Trophoblast cell (in vitro differentiated cells and primary cell): Measurements from ENCODE around the gene CALCR.

Source experiments
- DNase-seq, 2 donors: peaks; one replicate each; pipeline ENCODE4 v3.0.0-alpha.2; 2016
- H2AFZ ChIP-seq: 2 replicates; pipeline ENCODE4 v1.6.1; 2013; ENCODE audit warnings: low read length, moderate library complexity, mild to moderate bottlenecking; ENCODE audit not compliant: insufficient read depth, poor library complexity
- H2AK5ac ChIP-seq: 2 replicates; pipeline ENCODE4 v1.6.1; 2013; ENCODE audit warnings: mild to moderate bottlenecking, low read length
- H2BK120ac ChIP-seq: 2 replicates; pipeline ENCODE4 v1.6.1; 2013; ENCODE audit warnings: low read length, mild to moderate bottlenecking, moderate library complexity; ENCODE audit not compliant: insufficient read depth, poor library complexity
- H2BK12ac ChIP-seq: 2 replicates; pipeline ENCODE4 v1.6.1; 2013; ENCODE audit warnings: mild to moderate bottlenecking, low read length, moderate library complexity
- H2BK5ac ChIP-seq: 2 replicates; pipeline ENCODE4 v1.6.1; 2013; ENCODE audit warnings: low read length, low read depth, moderate library complexity, mild to moderate bottlenecking; ENCODE audit not compliant: poor library complexity
- H3K14ac ChIP-seq: 2 replicates; pipeline ENCODE4 v1.6.1; 2013; ENCODE audit warnings: mild to moderate bottlenecking, low read length
- H3K18ac ChIP-seq: 2 replicates; pipeline ENCODE4 v1.6.1; 2013; ENCODE audit warnings: mild to moderate bottlenecking, low read length
- H3K23ac ChIP-seq: 2 replicates; pipeline ENCODE4 v1.6.1; 2013; ENCODE audit warnings: low read length
- H3K27ac ChIP-seq: 2 replicates; pipeline ENCODE4 v1.5.1; 2013; ENCODE audit warnings: low read depth, mild to moderate bottlenecking, inconsistent platforms, low read length, moderate library complexity
- H3K27me3 ChIP-seq: 2 replicates; pipeline ENCODE4 v1.6.1; 2013; ENCODE audit warnings: inconsistent platforms, mild to moderate bottlenecking, low read length, moderate library complexity; ENCODE audit not compliant: insufficient read depth
- H3K36me3 ChIP-seq, 2 experiments: 1 replicate in 1 of 2; 2 replicates in 1 of 2; pipeline ENCODE4 v1.6.1; 2013; ENCODE audit warnings: low read length in 2 of 2, mild to moderate bottlenecking in 2 of 2, moderate library complexity in 1 of 2; ENCODE audit not compliant: insufficient read depth in 2 of 2, control insufficient read depth in 1 of 2
- H3K4ac ChIP-seq: 2 replicates; pipeline ENCODE4 v1.6.1; 2013; ENCODE audit warnings: low read depth, mild to moderate bottlenecking, low read length, moderate library complexity
- H3K4me1 ChIP-seq, 2 experiments: 1 replicate in 1 of 2; 2 replicates in 1 of 2; pipeline ENCODE4 v1.6.1; 2013; ENCODE audit warnings: low read length in 2 of 2, mild to moderate bottlenecking in 2 of 2, moderate library complexity in 1 of 2; ENCODE audit not compliant: insufficient read depth in 2 of 2, control insufficient read depth in 1 of 2
- H3K4me2 ChIP-seq: 2 replicates; pipeline ENCODE4 v1.6.1; 2013; ENCODE audit warnings: inconsistent platforms, mild to moderate bottlenecking, low read length, moderate library complexity
- H3K4me3 ChIP-seq: 2 replicates; pipeline ENCODE4 v1.5.1; 2013; ENCODE audit warnings: mild to moderate bottlenecking, low read depth, low read length, inconsistent platforms
- H3K79me1 ChIP-seq: one replicate; pipeline ENCODE4 v1.6.1; 2013; ENCODE audit warnings: low read length
- H3K79me2 ChIP-seq: 2 replicates; pipeline ENCODE4 v1.6.1; 2013; ENCODE audit warnings: low read length, mild to moderate bottlenecking; ENCODE audit not compliant: control insufficient read depth, insufficient read depth, poor library complexity
- H3K9ac ChIP-seq: 2 replicates; pipeline ENCODE4 v1.6.1; 2013; ENCODE audit warnings: mild to moderate bottlenecking, low read length
- H3K9me3 ChIP-seq: 2 replicates; pipeline ENCODE4 v1.6.1; 2013; ENCODE audit warnings: low read depth, mild to moderate bottlenecking, control low read depth, inconsistent platforms, low read length; ENCODE audit not compliant: insufficient read depth
- H4K12ac ChIP-seq: 2 replicates; pipeline ENCODE4 v1.6.1; 2013; ENCODE audit warnings: low read depth, mild to moderate bottlenecking, low read length, moderate library complexity
- H4K8ac ChIP-seq: 2 replicates; pipeline ENCODE4 v1.6.1; 2013; ENCODE audit warnings: low read depth, mild to moderate bottlenecking, low read length, moderate library complexity
- H4K91ac ChIP-seq: one replicate; pipeline ENCODE4 v1.6.1; 2013; ENCODE audit warnings: low read depth, mild to moderate bottlenecking, low read length, moderate library complexity
- WGBS: extraction: QIAGEN DNeasy Blood & Tissue Kit; methylation state at CpG from one replicate; pipeline ENCODE4 v1.1.7; 2013; ENCODE audit warnings: missing lambda C conversion rate; ENCODE audit not compliant: insufficient read length, insufficient coverage; ENCODE audit errors: extremely low coverage; 5-methylcytosine and 5-hydroxymethylcytosine counted together

CALCR gene

GRCh38 chr7:93442478-93443224 is 131.9 kb downstream of the CALCR start:
- H4K91ac ChIP-seq: no peak overlapping the region
- no peak overlapping the region for H3K18ac ChIP-seq
- no peak overlapping the region for H3K4me3 ChIP-seq
- no peak overlapping the region for H2BK12ac ChIP-seq
- H3K4me1 ChIP-seq: no peaks in the 10 kb centered on the region
- no peak overlapping the region for H3K4ac ChIP-seq
- DNase-seq: peak; percentile 10 to 74
- H3K23ac ChIP-seq: no peak overlapping the region
- no peak overlapping the region for H4K8ac ChIP-seq
- no peak overlapping the region for H2BK120ac ChIP-seq
- H3K9ac ChIP-seq: no peak overlapping the region
- no peak overlapping the region for H4K12ac ChIP-seq
- H2AFZ ChIP-seq: no peak overlapping the region
- no peaks in the 10 kb centered on the region for H3K27me3 ChIP-seq
- no peaks in the 10 kb centered on the region for H3K79me2 ChIP-seq
- H3K4me2 ChIP-seq: no peak overlapping the region
- no peak overlapping the region for H3K27ac ChIP-seq
- no peak overlapping the region for H3K14ac ChIP-seq
- WGBS: no CpG with 5 or more reads among the region's 6 CpGs
- H3K36me3 ChIP-seq: no peaks in the 10 kb centered on the region
- no peaks in the 10 kb centered on the region for H3K9me3 ChIP-seq
- no peak overlapping the region for H2AK5ac ChIP-seq
- H3K79me1 ChIP-seq: no peaks in the 10 kb centered on the region
- no peak overlapping the region for H2BK5ac ChIP-seq

GRCh38 chr7:93435791-93436190 is 138.7 kb downstream of the CALCR start:
- no peak overlapping the region for H2BK5ac ChIP-seq
- H3K4me2 ChIP-seq: no peak overlapping the region
- H3K14ac ChIP-seq: no peak overlapping the region
- H2BK120ac ChIP-seq: no peak overlapping the region
- H3K27me3 ChIP-seq: no peaks in the 10 kb centered on the region
- no CpG with 5 or more reads among the region's 6 CpGs for WGBS
- H3K4me3 ChIP-seq: no peak overlapping the region
- no peak overlapping the region for H4K12ac ChIP-seq
- H3K9me3 ChIP-seq: no peaks in the 10 kb centered on the region
- H3K18ac ChIP-seq: no peak overlapping the region
- no peak overlapping the region for H2AFZ ChIP-seq
- H3K79me1 ChIP-seq: no peaks in the 10 kb centered on the region
- H3K4me1 ChIP-seq: no peaks in the 10 kb centered on the region
- no peak overlapping the region for H3K23ac ChIP-seq
- H3K4ac ChIP-seq: no peak overlapping the region
- DNase-seq: no peak
- no peak overlapping the region for H4K8ac ChIP-seq
- no peaks in the 10 kb centered on the region for H3K79me2 ChIP-seq
- no peak overlapping the region for H3K9ac ChIP-seq
- no peaks in the 10 kb centered on the region for H3K36me3 ChIP-seq
- no peak overlapping the region for H3K27ac ChIP-seq
- no peak overlapping the region for H2BK12ac ChIP-seq
- no peak overlapping the region for H4K91ac ChIP-seq
- no peak overlapping the region for H2AK5ac ChIP-seq

- H4K12ac ChIP-seq: no peak overlapping the region
- H2AFZ ChIP-seq: no peak overlapping the region
- H2BK120ac ChIP-seq: no peak overlapping the region
- H3K27me3 ChIP-seq: no peaks in the 10 kb centered on the region
- H3K79me1 ChIP-seq: no peaks in the 10 kb centered on the region
- no peak overlapping the region for H2BK12ac ChIP-seq
- DNase-seq: no peak
- H3K14ac ChIP-seq: no peak overlapping the region
- no CpG with 5 or more reads among the region's 2 CpGs for WGBS
- H3K9me3 ChIP-seq: no peaks in the 10 kb centered on the region
- H3K36me3 ChIP-seq: no peaks in the 10 kb centered on the region
- H3K79me2 ChIP-seq: no peaks in the 10 kb centered on the region
- H2AK5ac ChIP-seq: no peak overlapping the region
- H3K23ac ChIP-seq: no peak overlapping the region
- no peaks in the 10 kb centered on the region for H3K4me1 ChIP-seq
- H3K18ac ChIP-seq: no peak overlapping the region
- H3K4me2 ChIP-seq: no peak overlapping the region
- H4K8ac ChIP-seq: no peak overlapping the region
- H2BK5ac ChIP-seq: no peak overlapping the region
- H3K27ac ChIP-seq: no peak overlapping the region
- no peak overlapping the region for H4K91ac ChIP-seq
- H3K4ac ChIP-seq: no peak overlapping the region
- H3K9ac ChIP-seq: no peak overlapping the region
- no peak overlapping the region for H3K4me3 ChIP-seq
These were observed 142.4 kb downstream of the CALCR start for GRCh38 chr7:93432130-93432529.

GRCh38 chr7:93430917-93431588 is 143.5 kb downstream of the CALCR start:
- H3K9me3 ChIP-seq: no peaks in the 10 kb centered on the region
- no peak overlapping the region for H3K14ac ChIP-seq
- H2BK12ac ChIP-seq: no peak overlapping the region
- H4K12ac ChIP-seq: no peak overlapping the region
- no peaks in the 10 kb centered on the region for H3K27me3 ChIP-seq
- H3K18ac ChIP-seq: no peak overlapping the region
- no peak overlapping the region for H3K9ac ChIP-seq
- H3K4me3 ChIP-seq: no peak overlapping the region
- WGBS: no CpG with 5 or more reads among the region's 8 CpGs
- no peak overlapping the region for H2BK5ac ChIP-seq
- no peak overlapping the region for H3K4me2 ChIP-seq
- no peak overlapping the region for H2BK120ac ChIP-seq
- H3K36me3 ChIP-seq: peaks cover 0 to 2% of the 10 kb centered on the region in 2 experiments
- H3K4me1 ChIP-seq: no peaks in the 10 kb centered on the region
- H4K91ac ChIP-seq: no peak overlapping the region
- H2AFZ ChIP-seq: no peak overlapping the region
- H4K8ac ChIP-seq: no peak overlapping the region
- H3K4ac ChIP-seq: no peak overlapping the region
- H3K79me1 ChIP-seq: no peaks in the 10 kb centered on the region
- no peak for DNase-seq
- no peak overlapping the region for H2AK5ac ChIP-seq
- H3K23ac ChIP-seq: no peak overlapping the region
- no peak overlapping the region for H3K27ac ChIP-seq
- H3K79me2 ChIP-seq: no peaks in the 10 kb centered on the region
